G401.6 (cell line): ENCODE results near the gene ULK2.
"Not testable (repeated sequence)": the region's sequence is repeated elsewhere in the genome, so short reads cannot be mapped to it uniquely, and the experiment has no call there.

Source experiments
- FAIRE-seq: peaks from 2 replicates; lab custom pipeline; 2012; peaks lifted over from hg19 to GRCh38; lab: Jason Lieb, UNC

ULK2 gene

DNA sequence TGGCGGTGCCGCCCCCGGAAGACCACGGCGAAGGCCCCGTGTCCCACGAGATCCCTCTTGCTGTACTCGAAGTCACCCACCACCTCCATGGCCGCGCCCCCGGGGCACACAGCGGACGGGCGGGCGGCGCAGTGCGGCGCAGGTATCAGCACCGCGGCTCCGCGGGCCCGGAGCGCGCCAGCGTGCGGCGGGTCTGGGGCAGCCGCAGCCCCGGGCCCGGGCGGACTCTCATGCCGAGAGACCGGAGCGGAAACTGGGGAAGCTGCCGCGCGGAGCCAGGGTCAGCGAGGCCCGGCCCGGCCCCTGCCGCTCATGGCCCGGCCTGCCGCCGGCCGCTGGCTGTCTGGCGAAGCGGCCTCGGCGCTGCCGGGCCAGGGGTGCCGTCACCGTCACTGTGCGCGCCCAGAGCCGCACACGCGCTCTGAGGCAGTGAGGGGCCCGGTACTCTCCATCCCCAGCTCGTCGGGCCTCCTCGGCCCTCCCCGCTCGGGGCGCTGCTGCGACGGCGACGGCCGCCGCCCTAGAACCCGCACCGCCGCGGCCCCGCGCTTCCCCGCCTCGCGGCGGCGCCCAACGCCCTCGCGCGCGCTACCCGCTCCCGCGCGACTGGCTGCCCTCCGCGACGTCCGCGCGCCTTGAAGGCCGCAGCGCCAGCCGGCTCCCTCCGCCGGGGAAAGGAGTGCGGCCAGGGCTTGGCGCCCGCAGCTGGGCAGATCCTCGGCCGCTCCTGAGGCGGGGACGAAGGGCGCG is at the start of gene ULK2:
Gene ULK2 (minus strand): TSS at position 608 of the 750 bp plus-strand sequence. CDS start 519 bp downstream, at position 89.
- FAIRE-seq: no peak

DNA sequence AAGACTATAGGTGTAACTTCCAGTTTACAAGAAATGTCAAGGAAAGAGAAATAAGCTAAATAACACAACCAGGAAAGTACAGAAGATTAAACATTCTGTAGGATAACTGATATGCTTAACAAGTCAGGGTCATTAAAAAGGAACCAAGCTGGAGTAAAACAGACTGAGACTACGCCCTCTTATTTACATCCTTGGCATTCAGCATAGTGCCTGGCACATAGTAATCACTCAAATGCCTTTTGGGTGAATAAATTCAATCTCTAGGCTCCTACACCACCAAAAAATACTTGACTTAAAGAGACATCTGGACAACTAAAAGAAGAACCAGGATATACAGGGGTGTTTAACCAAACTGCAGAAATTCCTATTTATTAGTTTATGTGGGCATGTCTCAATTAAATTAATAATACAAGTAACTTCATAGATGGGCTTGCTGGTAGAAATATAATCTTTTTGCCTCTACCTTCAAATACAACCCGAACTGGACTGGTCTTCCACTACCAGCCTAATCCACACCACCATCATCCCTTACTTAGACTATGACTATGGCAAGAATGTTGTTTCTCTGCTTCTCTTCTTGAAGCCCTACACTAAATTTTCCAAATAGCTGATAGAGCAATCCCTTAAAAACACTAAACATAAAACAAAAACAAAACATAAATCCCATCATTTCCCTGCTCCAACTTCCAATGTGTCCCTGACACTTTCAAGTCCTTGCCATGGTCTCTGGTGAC is 47.7 kb upstream of the ULK2 start:
- FAIRE-seq: no peak

DNA sequence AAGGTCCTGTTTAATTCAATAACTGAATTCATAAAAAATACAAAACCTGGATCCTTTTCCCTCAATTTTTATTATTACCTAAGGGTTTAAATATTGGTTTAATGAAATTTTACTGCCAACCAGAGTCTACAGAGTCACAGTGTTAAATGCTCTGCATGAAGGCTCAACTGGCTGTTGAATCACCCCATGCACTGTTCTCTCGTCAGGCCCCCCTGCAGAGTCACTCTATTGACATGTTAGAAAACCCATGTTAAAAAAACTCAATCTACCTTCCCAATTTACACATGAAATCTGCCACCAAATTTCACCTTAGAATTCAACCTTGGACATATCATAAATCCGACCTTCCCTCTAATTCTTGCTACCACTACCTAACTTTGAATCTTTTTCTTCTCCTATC is 43.3 kb upstream of the ULK2 start:
- FAIRE-seq: no peak

DNA sequence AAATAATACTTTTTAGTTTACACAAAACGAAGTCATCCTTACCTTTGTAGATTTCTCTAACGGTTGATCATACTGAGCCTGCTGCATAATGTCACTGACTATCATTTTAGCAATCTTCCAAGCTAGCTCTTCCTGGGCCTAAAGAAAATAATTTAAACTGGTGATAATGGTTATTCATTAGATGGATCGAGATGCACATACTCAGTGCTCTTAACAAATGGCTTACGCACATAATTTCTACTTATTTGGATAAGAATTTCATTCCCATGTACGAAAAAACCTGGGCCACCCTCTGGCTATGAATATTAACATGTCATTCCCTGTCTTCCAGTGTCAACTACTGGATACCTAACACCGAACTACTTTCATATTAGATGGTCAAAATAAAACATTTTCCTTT is 41.4 kb upstream of the ULK2 start:
- FAIRE-seq: no peak

DNA sequence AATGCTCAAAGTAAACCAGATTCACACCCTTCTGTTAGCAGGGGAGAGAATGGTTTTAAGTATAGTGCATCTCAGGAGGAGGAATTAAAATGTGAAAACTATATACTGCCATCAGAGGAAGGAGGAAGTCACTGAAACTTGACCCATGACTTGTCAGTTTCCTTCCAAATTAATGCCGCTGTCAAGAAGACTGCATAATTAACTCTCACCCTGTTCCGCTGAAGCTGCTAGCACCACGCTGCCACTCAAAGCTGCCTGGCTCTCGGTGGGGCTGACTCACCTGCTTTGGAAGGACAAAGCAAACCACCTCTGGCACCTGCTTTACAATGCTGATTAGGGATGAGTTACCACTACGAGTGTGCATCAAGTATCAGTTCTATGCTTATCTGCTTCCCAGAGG is 37.8 kb upstream of the ULK2 start:
- FAIRE-seq: no peak

DNA sequence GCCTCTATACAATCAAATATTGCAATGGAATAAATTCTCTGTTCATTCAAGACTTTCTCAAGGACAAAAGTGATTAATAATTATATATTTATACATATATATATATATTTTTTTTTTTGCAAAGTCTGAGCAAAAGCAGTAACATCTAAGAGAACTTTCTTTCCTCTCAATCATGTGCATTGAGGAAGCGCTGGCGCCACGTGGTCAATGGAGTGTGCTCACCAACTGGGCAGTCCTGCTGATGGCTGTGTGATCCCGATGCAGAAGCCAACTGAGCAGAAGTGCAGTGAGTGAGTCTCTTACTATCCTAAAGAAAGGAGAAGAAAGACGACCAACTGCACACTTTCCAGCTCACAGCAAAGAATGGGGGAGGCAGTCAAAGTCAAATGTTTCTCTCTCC is 37.2 kb upstream of the ULK2 start:
- no peak for FAIRE-seq

DNA sequence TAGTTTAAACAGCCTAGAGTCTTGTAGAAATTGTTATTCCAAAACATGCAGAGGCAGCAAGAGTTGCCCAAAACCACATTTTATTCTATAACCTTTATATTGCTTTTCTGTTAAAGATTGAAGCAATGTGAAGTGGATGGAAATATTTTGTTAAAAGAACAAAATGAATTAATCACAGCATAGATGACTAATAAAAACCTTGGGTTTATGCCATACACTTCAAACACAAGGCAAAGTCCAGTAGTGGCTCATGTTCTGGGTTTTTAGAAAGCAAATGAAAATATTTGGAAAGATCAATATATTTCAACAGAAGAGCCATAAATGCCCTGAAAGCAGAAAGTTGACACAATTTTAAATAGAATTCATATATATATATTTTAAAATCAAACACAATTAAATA is 36.7 kb upstream of the ULK2 start:
- no peak for FAIRE-seq

DNA sequence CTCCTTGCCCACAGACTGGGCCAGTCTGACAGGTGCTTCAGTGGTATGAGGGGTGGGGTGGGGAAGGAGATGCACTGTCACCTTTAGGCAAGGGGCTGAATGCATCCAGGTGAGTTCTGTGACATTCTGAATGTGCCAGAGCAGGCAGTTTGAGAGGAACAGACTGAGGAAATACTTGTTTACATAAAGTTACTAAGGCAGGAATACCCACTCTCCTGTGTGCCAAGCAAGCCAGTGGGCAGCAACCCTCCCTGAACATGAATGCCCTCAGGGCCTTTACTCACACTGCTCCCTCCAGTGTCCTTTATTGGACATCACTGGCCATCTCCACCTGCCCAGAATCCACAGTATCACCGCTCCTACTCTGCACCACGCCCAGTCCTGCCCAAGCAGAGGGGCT is 33.1 kb upstream of the ULK2 start:
- FAIRE-seq: no peak

DNA sequence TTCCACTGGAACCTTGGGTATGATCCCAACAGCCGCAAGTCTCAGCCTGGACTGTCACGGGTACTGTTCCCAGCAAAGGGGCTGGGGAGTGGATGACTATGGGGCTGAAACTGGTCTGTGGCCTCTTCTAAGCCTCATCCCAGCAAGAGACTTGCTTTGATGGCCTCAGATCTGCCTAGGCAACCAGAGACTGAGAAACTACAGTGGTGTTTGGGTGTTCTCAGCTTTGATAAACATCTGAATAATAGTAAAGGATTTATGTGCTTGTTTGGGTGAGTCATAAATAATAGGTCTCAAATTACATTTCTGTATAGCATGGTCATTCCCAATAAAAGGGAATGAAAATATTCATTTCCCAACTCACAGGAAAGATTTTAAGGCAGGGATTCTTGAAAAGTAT is 30.2 kb upstream of the ULK2 start:
- FAIRE-seq: no peak

DNA sequence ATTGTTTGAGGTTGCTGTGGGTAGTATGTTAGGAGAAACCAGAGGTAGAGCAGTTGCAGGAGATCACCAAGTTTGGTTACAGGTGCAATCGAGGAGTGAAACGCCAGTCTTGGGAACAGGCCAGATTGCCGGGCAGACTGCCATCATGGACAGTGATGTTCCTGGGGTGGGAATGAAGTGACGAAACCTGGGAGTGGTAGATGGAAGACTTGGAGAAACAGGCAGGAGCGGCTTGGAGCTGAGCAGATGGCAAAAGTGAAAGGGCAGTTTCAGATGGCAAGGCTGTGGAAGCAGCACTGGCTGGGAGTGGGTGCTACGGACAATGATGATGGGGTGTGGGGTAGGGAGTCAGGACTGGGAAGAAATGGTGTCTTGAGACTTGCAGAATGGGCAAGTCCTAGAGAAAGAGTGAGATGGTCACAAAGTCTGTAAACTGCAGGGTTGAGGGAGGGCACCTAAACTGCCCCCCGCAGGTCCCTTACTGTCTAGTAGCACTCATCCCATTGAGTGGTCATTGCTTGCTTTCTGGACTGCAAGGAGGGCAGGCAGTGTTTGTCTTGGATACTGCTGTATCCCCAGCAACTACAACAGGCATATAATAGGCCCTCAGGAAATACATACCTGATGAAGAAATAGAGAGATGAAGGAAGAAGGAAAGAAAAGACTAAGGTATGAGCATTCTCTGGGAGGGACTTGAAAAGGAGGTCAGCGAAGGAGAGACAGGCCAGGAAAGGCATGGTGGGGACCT is 29.5 kb upstream of the ULK2 start:
- FAIRE-seq: no peak

DNA sequence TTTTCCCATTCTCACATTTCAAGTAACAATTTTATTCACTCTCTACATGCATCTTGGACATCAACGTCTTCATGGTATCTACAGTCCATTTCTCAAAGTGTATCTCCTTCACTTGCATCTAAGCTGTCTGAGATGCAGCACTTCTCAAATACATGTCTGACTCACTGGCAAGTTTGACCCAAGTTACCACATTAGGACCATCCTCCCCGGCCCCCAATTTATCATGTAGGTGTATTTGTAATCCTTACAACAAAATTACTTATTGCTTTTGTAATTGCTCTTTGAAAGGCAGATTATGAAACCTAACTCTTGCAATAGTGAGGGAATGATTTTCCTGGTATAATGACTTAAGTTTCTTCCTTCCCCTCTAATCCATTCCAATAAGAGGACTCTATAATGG is 28.9 kb upstream of the ULK2 start:
- no peak for FAIRE-seq

DNA sequence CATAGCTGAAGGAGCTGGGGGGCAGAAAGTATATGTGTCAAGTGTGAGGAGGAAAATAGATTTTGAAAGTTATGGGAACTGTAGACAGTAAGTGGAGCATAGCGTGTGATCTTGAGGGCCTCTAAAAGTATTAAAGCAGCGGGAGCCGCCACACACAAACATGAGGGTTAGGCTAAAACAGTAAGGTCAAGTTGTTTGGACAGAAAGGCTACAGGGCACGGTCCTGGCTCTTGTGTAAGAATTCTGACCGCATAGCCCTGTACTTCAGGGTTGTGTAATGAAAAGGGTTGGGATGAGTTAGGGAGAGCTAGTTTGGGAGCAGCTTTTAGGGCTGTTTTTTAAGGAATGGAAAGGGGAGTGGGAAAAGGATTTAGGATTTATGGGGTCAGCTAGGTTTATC is 22.8 kb upstream of the ULK2 start:
- FAIRE-seq: not testable (repeated sequence)

DNA sequence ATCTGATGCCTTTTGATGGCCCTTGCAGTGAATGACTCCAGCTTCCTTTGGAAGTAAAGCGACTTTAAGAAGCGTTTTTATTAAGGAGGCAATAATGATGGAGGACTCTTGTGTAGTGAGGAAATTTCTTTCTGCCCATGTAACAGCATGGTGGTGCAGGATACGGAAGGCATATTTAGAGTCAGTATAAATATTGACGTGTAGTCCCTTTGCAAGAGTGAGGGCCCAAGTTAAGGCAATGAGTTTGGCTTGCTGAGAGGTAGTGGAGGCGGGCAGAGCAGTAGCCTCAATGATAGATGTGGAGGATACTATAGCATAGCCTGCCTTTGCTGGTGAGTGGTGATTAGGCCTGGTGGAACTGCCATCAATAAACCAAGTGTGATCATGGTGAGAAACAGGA is 22.3 kb upstream of the ULK2 start:
- FAIRE-seq: not testable (repeated sequence)

DNA sequence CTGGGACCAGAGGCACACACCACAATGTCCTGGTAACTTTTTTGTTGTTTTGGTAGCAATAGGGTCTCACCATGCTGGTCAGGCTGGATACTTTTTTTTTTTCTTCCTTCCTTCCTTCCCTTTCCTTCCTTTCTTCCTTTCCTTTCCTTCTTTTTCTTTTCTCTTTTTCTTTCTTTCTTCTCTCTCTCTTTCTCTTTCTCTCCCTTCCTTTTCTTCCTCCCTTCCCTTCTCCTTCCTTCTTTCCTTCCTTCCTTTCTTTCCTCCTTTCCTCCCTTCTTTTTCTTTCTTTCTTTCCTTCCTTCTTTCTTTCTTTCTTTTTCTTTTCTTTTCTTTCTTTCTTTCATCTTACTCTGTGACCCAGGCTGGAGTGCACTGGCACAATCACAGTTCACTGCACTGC is 18.4 kb upstream of the ULK2 start:
- no peak for FAIRE-seq

DNA sequence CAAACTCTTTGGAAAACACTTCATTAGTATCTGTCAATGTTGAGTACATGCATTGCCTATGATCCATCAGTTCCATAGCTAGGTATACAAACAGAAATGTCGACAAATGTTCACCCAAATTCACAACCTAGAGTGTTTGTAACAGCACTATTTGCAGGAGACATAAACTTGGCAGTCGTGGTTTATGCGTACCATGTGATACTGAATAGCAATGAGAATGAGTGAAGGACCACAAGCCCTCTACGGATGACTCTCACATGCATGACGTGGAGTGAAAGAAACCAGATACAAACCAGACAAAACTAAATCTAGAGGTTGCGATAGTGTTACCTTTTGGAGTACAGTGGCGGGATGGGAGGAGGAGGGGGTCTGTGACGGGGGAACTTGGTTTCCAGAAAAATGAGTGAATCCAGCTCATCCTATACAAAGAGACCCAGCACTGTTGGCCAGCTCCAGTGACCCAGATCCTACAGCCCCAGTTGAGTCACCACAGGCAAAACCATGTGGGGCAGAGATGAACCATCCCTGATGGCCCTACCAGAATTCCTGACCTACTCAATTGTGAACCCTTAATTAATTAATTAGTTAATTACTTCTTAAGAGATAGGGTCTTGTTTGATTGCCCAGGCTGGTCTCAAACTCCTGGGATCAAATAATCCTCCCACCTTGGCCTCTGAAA is 15.9 kb upstream of the ULK2 start:
- FAIRE-seq: no peak

DNA sequence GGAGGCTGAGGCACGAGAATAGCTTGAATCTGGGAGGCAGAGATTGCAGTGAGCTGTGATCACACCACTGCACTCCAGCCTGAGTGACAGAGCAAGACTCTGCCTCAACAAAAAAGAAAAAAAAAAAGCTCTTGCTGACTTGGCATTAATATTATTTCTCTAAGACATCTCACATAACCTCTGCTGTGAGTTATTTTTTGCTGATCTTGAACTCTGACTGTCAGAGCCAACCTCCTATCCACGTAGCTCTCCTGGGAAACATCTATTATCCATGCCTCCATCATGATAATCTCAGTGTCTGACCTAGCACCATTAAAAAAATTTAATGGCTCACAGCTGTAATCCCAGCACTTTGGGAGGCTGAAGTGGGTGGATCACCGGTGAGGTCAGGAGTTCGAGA is 12.7 kb upstream of the ULK2 start:
- FAIRE-seq: no peak

DNA sequence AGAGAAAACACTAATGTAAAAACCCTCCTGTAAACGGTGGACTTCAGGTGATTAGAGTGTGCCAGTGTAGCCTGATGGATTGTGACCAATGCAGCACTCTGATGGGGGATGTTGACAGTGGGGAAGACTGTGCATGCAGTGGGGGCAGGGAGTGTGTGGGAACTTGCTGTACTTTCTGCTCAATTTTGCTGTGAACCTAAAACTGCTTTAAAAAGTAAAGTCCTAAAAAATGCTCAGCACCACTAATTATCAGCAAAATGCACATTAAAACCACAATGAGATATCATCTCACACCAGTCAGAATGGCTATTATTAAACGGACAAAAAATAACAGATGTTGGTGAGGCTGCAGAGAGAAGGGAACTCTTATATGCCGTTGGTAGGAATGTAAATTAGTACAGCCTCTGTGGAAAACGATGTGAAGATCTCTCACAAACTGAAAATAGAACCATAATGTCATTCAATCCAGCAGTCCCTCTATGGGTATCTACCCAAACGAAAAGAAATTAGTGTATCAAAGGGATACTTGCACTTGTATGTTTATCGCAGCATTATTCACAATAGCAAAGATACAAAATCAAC is 9.7 kb upstream of the ULK2 start:
- no peak for FAIRE-seq

DNA sequence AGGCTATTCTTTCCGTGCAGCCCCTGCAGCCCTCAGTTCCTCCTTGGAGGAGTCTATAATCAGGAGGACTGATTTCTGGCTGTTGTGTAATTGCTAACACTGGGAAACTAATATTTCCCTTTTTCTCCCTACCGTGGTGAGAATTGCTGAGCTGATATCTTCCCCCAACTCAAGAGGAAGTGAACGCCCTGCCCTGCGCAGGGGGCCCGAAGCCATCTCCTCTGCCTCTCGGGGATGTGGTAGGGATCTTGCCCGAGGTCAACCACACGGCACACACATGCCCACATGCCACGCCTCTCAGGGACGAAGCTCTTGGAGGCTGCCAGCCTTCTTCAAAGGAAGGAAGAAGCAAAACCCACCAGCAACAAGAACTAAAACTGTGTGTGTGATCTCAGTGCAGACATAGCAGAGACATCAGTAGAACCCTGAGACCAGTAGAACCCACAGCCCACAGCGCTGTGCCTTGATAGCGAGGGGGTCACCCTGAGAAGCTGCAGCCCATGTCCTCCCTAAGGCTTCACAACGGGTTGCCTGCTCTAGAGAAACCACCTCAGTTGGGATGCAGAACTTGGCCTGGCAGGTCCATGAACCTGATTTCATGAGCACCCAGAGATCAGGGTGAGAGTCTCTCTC is 8.9 kb upstream of the ULK2 start:
- FAIRE-seq: no peak

DNA sequence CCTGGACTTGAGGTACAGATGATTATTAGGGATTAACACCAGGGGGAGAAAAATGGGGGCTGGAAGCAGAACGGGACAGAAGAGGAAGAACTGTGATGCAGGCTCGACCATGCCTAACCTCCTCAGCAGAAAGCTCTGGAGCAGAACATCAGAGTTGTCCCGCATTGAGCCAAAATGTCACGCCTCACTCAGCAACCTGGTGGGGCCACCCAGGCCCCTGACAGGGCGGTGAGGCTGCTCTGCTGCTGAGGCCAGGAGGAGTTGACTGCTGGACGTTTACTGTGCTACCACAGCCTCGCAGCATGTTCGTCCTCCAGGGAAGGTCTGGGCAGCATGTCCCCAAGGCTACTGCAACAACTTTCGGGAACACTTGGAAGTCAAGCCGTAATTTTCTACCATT is 6.5 kb upstream of the ULK2 start:
- no peak for FAIRE-seq

DNA sequence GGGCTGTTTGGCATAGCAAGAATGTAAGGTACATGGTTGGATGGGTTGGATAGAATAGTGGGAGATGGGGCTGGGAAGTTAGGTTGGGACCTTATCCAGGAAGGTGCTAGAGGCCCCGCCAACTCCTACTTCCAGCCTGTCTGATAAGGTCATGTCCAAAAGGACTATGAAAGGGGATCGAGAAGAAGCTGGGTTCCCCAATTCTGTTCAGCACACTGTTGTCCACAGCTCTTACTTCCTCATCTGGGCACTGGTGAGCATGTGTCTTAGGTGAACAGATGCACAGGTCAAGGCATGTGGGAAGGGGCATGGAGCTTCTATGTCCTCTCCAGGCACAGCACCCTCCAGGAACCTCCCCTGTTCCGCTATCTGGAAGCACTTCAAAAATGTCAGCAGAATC is 5.6 kb upstream of the ULK2 start:
- FAIRE-seq: no peak

DNA sequence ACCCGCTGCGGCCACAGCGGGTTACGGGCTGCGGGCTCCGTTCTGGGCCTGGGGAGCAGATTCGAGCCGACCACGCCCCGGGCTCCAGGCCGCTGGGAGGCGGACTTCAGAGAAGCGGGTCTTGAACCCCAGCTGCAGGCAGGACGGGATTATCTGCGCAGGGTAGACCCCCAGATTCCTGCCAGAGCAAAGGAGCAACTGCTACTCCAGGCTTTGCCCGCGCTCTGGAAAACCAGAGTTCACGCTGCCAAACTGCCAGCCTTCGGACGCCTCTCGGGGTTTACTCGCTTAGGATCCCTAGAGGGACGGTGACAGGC is 301 bp upstream of the ULK2 start:
- FAIRE-seq: no peak

DNA sequence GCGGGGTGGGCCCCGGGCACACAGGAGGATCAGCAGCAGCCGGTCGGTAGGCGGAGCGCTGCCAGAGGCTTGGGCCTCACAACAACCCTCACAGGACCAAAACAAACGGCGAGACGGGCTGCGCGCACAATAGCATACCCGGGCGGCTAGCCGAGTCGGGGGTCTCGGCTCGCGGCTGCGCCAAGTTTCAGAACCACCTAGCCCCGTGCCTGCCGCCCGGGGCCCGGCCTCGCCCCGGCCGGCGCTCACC is 732 bp downstream of the ULK2 start:
- FAIRE-seq: no peak
